Embryonic facial prominence (tissue), 1 donor: ENCODE measurements around the gene RAI2.

Source experiments
- DNase-seq: peaks from one replicate; pipeline ENCODE4 v3.0.0-alpha.2; 2016; ENCODE audit errors: extremely low spot score

RAI2 gene

GRCh38 chrX:17860811-17861488 lies at the start of gene RAI2:
Gene RAI2, minus strand, starts transcription at chrX:17861298. Its CDS starts 59,288 bp downstream, at chrX:17802010.
- DNase-seq: no peak

GRCh38 chrX:17888421-17888820 lies 27.3 kb upstream of the RAI2 start:
- no peak for DNase-seq

- DNase-seq: no peak
Observed at GRCh38 chrX:17882680-17883079, 21.6 kb upstream of the RAI2 start.

- no peak for DNase-seq
Observed at GRCh38 chrX:17878028-17878670, 17.1 kb upstream of the RAI2 start.

GRCh38 chrX:17876135-17876534 lies 15.0 kb upstream of the RAI2 start:
- no peak for DNase-seq

- DNase-seq: no peak
Observed at GRCh38 chrX:17869580-17869979, 8.5 kb upstream of the RAI2 start.

GRCh38 chrX:17861489-17862011 lies 452 bp upstream of the RAI2 start:
- no peak for DNase-seq

GRCh38 chrX:17860179-17860780 lies 818 bp downstream of the RAI2 start:
- DNase-seq: no peak

- DNase-seq: no peak
Observed at GRCh38 chrX:17859609-17860178, 1.4 kb downstream of the RAI2 start.

GRCh38 chrX:17854531-17854930 lies 6.6 kb downstream of the RAI2 start:
- DNase-seq: no peak

GRCh38 chrX:17854069-17854468 lies 7.0 kb downstream of the RAI2 start:
- no peak for DNase-seq

GRCh38 chrX:17851874-17852273 lies 9.2 kb downstream of the RAI2 start:
- DNase-seq: no peak

- no peak for DNase-seq
Observed at GRCh38 chrX:17848545-17849265, 12.4 kb downstream of the RAI2 start.

- DNase-seq: no peak
Observed at GRCh38 chrX:17846045-17846444, 15.1 kb downstream of the RAI2 start.

- DNase-seq: no peak
Observed at GRCh38 chrX:17844236-17844635, 16.9 kb downstream of the RAI2 start.

GRCh38 chrX:17842769-17843525 lies 18.2 kb downstream of the RAI2 start:
- DNase-seq: no peak

- no peak for DNase-seq
Observed at GRCh38 chrX:17839269-17839668, 21.8 kb downstream of the RAI2 start.

GRCh38 chrX:17836830-17837229 lies 24.3 kb downstream of the RAI2 start:
- no peak for DNase-seq

- no peak for DNase-seq
Observed at GRCh38 chrX:17833954-17834353, 27.1 kb downstream of the RAI2 start.

- no peak for DNase-seq
Observed at GRCh38 chrX:17831255-17831654, 29.8 kb downstream of the RAI2 start.

GRCh38 chrX:17830211-17830610 lies 30.9 kb downstream of the RAI2 start:
- DNase-seq: no peak
